DND-41 (cell line): ENCODE results near the gene KLHL36.

Experiments
- EZH2 ChIP-seq: IDR thresholded peaks from 3 replicates; pipeline ENCODE4 v1.6.1; 2012; ENCODE audit warnings: borderline replicate concordance, low read depth, mild to moderate bottlenecking, moderate library complexity, low read length, inconsistent platforms; ENCODE audit not compliant: severe bottlenecking
- TF ChIP-seq, protein P1 (sequence below): IDR thresholded peaks from 2 replicates; pipeline ENCODE4 v1.5.1; 2012; ENCODE audit warnings: borderline replicate concordance, low read length, moderate library complexity, mild to moderate bottlenecking; ENCODE audit not compliant: poor library complexity, severe bottlenecking; ENCODE audit errors: extremely low read depth

DNA sequence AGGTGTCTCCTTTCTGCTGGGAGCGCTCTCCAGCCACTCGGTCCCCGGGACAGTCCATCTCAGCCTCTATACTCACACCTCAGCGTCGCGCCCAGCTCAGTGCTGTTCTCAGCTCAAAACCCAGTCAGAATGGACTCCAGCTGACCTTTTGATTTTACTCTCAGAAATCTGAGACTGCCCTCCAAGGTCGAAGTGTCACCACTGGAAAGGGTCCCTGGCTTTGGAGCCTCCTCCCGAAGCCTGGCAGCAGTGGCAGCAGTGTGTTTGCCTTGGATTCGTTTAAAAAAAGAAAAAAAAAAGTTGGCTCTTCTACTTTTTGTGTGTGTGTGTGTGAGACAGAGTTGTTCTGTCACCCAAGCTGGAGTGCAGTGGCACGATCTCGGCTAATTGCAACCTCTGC lies 10.4 kb downstream of the KLHL36 start:
- TF ChIP-seq, protein P1, sequence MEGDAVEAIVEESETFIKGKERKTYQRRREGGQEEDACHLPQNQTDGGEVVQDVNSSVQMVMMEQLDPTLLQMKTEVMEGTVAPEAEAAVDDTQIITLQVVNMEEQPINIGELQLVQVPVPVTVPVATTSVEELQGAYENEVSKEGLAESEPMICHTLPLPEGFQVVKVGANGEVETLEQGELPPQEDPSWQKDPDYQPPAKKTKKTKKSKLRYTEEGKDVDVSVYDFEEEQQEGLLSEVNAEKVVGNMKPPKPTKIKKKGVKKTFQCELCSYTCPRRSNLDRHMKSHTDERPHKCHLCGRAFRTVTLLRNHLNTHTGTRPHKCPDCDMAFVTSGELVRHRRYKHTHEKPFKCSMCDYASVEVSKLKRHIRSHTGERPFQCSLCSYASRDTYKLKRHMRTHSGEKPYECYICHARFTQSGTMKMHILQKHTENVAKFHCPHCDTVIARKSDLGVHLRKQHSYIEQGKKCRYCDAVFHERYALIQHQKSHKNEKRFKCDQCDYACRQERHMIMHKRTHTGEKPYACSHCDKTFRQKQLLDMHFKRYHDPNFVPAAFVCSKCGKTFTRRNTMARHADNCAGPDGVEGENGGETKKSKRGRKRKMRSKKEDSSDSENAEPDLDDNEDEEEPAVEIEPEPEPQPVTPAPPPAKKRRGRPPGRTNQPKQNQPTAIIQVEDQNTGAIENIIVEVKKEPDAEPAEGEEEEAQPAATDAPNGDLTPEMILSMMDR, result no peak
- TF ChIP-seq EZH2, result no peak
